Measurements from ENCODE around the gene MECR.

The MECR gene

DNA sequence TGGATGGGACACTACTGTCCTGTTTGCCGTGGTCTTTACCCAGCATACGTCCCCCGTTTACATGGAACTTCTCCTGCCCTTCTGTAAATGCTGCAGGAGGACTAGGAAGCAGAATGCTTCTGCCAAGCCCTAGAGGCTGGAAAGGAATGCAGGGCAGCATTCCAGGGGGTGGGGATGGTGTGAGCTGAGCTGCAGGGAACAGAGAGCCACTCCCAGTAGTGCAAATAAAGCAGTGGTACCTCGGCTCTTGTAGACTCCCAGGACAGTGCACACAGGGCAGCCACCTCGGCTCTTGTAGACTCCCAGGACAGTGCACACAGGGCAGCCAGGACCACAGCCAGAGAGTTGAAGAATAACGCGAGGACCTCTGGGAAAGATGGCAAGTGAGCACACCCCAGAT lies 41.0 kb upstream of the MECR start:
- H3K4me3 ChIP-seq (replicated peaks; ENCODE audit: low read depth, low read length): no peak overlapping the region
- peak; percentile 72 for DNase-seq (ENCODE audit: low read depth)
- no peak for TF ChIP-seq CTCF (IDR thresholded peaks at IDR 0.05; ENCODE audit: low read length, missing control alignments)

- no peak for DNase-seq (ENCODE audit: low read depth)
- H3K4me3 ChIP-seq (replicated peaks; ENCODE audit: low read depth, low read length): no peak overlapping the region
- no peak for TF ChIP-seq CTCF (IDR thresholded peaks at IDR 0.05; ENCODE audit: low read length, missing control alignments)
Measured at GRCh38 chr1:29270929-29271521, 40.3 kb upstream of the MECR start.

DNA sequence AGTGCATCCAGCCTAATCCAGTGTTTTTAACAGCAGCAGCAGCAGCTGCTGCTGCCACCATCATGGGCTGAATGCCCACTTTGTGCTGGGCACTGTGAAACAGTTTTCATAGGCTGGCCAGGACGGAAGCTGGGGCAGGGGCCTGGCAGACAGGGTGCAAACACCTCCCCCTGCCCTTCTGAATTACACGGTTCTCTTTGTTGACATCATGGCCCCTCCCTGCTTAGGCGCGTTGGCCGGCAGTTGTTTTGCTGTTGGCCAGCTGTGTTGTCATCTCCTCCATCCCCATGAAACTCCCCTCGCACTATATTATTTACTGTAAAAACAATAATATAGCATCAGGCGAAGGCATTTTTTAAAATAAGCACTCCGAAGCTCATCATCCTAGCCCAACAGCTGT lies 38.6 kb upstream of the MECR start:
- no peak overlapping the region for H3K4me3 ChIP-seq (replicated peaks; ENCODE audit: low read depth, low read length)
- no peak for TF ChIP-seq CTCF (IDR thresholded peaks at IDR 0.05; ENCODE audit: low read length, missing control alignments)
- DNase-seq (ENCODE audit: low read depth): no peak

- no peak for TF ChIP-seq CTCF (IDR thresholded peaks at IDR 0.05; ENCODE audit: low read length, missing control alignments)
- no peak for DNase-seq (ENCODE audit: low read depth)
- H3K4me3 ChIP-seq (replicated peaks; ENCODE audit: low read depth, low read length): no peak overlapping the region
Measured at GRCh38 chr1:29267321-29268070, 36.8 kb upstream of the MECR start.

- no peak for DNase-seq (ENCODE audit: low read depth)
- TF ChIP-seq CTCF (IDR thresholded peaks at IDR 0.05; ENCODE audit: low read length, missing control alignments): no peak
Measured at GRCh38 chr1:29266912-29267311, 36.2 kb upstream of the MECR start.

DNA sequence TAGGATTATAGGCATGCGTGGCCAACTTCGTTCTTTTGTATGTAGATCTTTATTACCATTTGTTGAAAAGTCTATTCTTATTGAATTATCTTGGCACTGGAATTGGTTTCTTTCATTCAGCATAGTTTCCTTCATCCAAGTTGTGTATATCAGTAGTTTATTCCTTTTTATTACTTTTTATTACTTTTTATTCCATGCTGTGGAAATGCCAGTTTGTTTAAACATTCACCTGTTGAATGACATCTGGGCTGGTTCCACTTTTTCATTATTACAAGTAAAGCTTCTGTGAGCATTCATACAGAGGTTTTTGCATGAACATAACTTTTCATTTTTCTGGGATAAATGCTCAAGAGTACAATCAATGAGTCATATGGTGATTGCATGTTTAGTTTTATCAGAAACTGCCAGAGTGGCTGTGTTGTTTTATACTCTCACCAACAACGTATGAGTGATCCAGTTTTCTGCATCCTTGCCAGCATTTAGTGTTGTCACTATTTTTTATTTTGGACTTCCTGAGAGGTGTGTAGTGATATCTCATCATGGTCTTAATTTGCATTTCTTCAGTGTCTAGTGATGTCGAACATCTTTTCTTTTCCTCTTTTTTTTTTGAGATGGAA lies 34.1 kb upstream of the MECR start:
- no peak for TF ChIP-seq CTCF (IDR thresholded peaks at IDR 0.05; ENCODE audit: low read length, missing control alignments)
- DNase-seq (ENCODE audit: low read depth): peak; percentile 71
- no peak overlapping the region for H3K4me3 ChIP-seq (replicated peaks; ENCODE audit: low read depth, low read length)

More at GRCh38 chr1:29266912-29267311, 36.2 kb upstream of the MECR start:
- no peak overlapping the region for H3K4me3 ChIP-seq (replicated peaks; ENCODE audit: low read depth, low read length)
